HepG2 (cell line): Measurements from ENCODE around the gene KCNQ1OT1. TPM values are rescaled to one million over a fixed set of nuclear protein-coding genes. Genes with fewer than 3 reads are reported as not detected.

Source experiments
- CENPBD1 ChIP-seq: sonication (generic); formaldehyde crosslinking; IDR thresholded peaks from 2 replicates; pipeline ENCODE4 v1.8.0; 2022; ENCODE audit warnings: missing genetic modification reagents, low read depth, mild to moderate bottlenecking, borderline replicate concordance
- EEA1 ChIP-seq: sonication (generic); formaldehyde crosslinking; IDR thresholded peaks from 2 replicates; pipeline ENCODE4 v1.5.1; 2020; ENCODE audit warnings: mild to moderate bottlenecking, missing genetic modification reagents, borderline replicate concordance
- FOXA1 ChIP-seq, 2 experiments: fragments of 450-650 bp in 1 of 2; sonication (generic) in 1 of 2; formaldehyde crosslinking in 1 of 2; IDR thresholded peaks; 2 replicates each; pipeline versions ENCODE4 v1.4.0 to v1.6.1; 2016 to 2020; ENCODE audit warnings: missing genetic modification reagents in 1 of 2
- GTF2F1 ChIP-seq: fragments of 150-350 bp; IDR thresholded peaks from 2 replicates; pipeline ENCODE4 v1.6.1; 2014; ENCODE audit warnings: low read length
- HDAC2 ChIP-seq: sonication (generic); formaldehyde crosslinking; IDR thresholded peaks from 2 replicates; pipeline ENCODE4 v1.4.0; 2020; ENCODE audit warnings: missing genetic modification reagents
- ZNF17 ChIP-seq: sonication (generic); formaldehyde crosslinking; IDR thresholded peaks from 2 replicates; pipeline ENCODE4 v1.5.0; 2020; ENCODE audit warnings: mild to moderate bottlenecking, missing genetic modification reagents
- ZNF383 ChIP-seq: sonication (generic); formaldehyde crosslinking; IDR thresholded peaks from 2 replicates; pipeline ENCODE4 v1.4.0; 2020; ENCODE audit warnings: missing genetic modification reagents, mild to moderate bottlenecking, borderline replicate concordance
- ZNF609 ChIP-seq: sonication (generic); formaldehyde crosslinking; IDR thresholded peaks from 2 replicates; pipeline ENCODE4 v1.4.0; 2020; ENCODE audit warnings: mild to moderate bottlenecking, missing genetic modification reagents, borderline replicate concordance
- ZNF646 ChIP-seq: sonication (generic); formaldehyde crosslinking; IDR thresholded peaks from 2 replicates; pipeline ENCODE4 v1.9.0; 2021; ENCODE audit warnings: mild to moderate bottlenecking, missing genetic modification reagents
- polyA plus RNA-seq, 8 experiments: library from polyadenylated mRNA; depleted of rRNA in 3 of 8; stranded (reverse) in 7 of 8; unstranded in 1 of 8; fragments of >200 nt; fragmentation: Illumina TruSeq in 4 of 8; extraction: Trizol in 4 of 8; gene quantifications; 2 replicates each; pipeline versions ENCODE4 v1.2.1 to v1.2.3, GENCODE V29; 2011 to 2016; ENCODE audit warnings: low read depth in 4 of 8, missing spikeins in 1 of 8, mixed read lengths in 1 of 8; ENCODE audit not compliant: insufficient read depth in 1 of 8
- total RNA-seq, 5 experiments: library from RNA; depleted of rRNA; stranded (reverse); fragments of >200 nt; fragmentation: Illumina TruSeq; extraction: Trizol; gene quantifications; 2 replicates each; pipeline ENCODE4 v1.2.3, GENCODE V29; 2016; ENCODE audit warnings: low read depth in 1 of 5
- TF ChIP-seq, protein P1 (sequence below): IDR thresholded peaks from 2 replicates; pipeline ENCODE4 v1.6.1; 2016
- TF ChIP-seq, protein P2 (sequence below): sonication (generic); formaldehyde crosslinking; IDR thresholded peaks from 2 replicates; pipeline ENCODE4 v1.9.0; 2021; ENCODE audit warnings: missing genetic modification reagents, borderline replicate concordance

KCNQ1OT1 gene
- total and polyA plus RNA-seq, 2 of the 13 experiments (the other 11 are each of a cell fraction or from before 2014, with no cell fraction given): 1.3 to 18.9 TPM

DNA sequence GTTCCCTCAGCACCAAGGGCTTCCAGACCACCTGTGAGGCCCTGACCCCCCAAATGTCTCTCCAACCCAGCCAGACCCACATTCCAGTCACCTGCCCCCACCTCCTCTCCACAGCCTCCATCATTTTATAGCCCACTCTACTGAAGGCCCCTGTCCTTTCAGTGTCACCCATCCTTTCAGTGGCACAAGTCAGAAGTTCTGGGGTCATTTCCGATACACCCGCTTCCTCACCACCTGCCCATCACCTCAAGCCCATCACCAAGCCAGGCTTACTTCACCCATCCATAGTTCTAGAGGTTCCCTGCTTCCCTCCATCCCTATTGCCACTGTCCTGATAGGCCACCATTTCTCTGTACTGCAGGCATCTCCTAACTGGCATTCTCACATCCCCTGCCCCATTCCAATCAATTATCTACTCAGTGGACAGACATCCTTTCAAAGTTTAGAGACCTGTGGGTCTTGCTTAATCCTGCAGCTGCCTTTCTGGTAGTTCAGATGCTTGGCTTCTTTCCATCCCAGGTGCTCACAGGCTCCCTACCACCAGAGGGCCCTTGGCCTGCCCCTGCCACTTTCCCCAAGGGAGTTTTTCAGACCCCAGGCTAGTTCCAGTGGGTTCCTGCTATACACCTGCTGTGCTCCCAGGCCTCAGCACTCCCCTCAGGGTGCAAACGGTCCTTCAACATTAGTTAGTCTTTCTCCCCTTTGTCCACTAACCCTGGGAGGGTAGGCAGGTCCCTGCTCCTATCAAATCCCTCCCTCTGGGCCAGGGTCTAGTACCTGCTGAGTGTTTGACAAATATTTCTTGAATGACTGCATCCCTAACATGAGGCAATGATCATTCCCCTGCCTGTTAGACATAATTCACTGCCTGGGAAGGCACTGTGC, 7.6 kb downstream of the KCNQ1OT1 start (continued):
- TF ChIP-seq ZNF646 (CRISPR knock-in tag) (no peak), FOXA1 (IDR thresholded peaks at IDR 0.05) (no peak), FOXA1 (CRISPR knock-in tag; IDR thresholded peaks at IDR 0.05) (no peak), EEA1 (CRISPR knock-in tag) (no peak), HDAC2 (CRISPR knock-in tag) (no peak), ZNF609 (CRISPR knock-in tag) (0 out of 2 replicates have a peak, but pooled peaks have one; percentile 22), CENPBD1 (CRISPR knock-in tag) (no peak), GTF2F1 (no peak), ZNF17 (CRISPR knock-in tag) (no peak), ZNF383 (CRISPR knock-in tag) (no peak)
- TF ChIP-seq, protein P1, sequence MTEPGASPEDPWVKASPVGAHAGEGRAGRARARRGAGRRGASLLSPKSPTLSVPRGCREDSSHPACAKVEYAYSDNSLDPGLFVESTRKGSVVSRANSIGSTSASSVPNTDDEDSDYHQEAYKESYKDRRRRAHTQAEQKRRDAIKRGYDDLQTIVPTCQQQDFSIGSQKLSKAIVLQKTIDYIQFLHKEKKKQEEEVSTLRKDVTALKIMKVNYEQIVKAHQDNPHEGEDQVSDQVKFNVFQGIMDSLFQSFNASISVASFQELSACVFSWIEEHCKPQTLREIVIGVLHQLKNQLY: no peak
- TF ChIP-seq, protein P2, sequence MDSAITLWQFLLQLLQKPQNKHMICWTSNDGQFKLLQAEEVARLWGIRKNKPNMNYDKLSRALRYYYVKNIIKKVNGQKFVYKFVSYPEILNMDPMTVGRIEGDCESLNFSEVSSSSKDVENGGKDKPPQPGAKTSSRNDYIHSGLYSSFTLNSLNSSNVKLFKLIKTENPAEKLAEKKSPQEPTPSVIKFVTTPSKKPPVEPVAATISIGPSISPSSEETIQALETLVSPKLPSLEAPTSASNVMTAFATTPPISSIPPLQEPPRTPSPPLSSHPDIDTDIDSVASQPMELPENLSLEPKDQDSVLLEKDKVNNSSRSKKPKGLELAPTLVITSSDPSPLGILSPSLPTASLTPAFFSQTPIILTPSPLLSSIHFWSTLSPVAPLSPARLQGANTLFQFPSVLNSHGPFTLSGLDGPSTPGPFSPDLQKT (CRISPR knock-in tag): no peak
